Upper lobe of right lung (tissue), 1 donor: ENCODE measurements around the gene FRY. TPM values are rescaled to one million over a fixed set of nuclear protein-coding genes. Genes with fewer than 3 reads are reported as not detected.

ENCODE experiments used
- ATAC-seq: fragments of 200-7000 bp; cut with Tn5 transposase; one replicate; pipeline ENCODE4 v1.9.1; 2020; ENCODE audit warnings: mild to moderate bottlenecking, moderate library complexity
- DNase-seq: peaks from one replicate; pipeline ENCODE4 v3.0.0-alpha.2; 2020
- H3K27ac ChIP-seq: fragments of 200-600 bp; one replicate; pipeline ENCODE4 v1.8.0; 2022
- H3K27me3 ChIP-seq: fragments of 200-600 bp; one replicate; pipeline ENCODE4 v1.8.0; 2022; ENCODE audit warnings: mild to moderate bottlenecking
- H3K36me3 ChIP-seq: fragments of 200-600 bp; one replicate; pipeline ENCODE4 v1.8.0; 2022
- H3K4me1 ChIP-seq: fragments of 200-600 bp; one replicate; pipeline ENCODE4 v1.8.0; 2022
- H3K4me3 ChIP-seq: fragments of 200-600 bp; one replicate; pipeline ENCODE4 v1.8.0; 2022; ENCODE audit warnings: mild to moderate bottlenecking
- H3K9me3 ChIP-seq: fragments of 200-600 bp; one replicate; pipeline ENCODE4 v1.8.0; 2022
- intact Hi-C: fragments of 100-400 bp; cut with DNase I; formaldehyde crosslinking; loops from one replicate; pipeline ENCODE4 v1.11.0; 2022
- total RNA-seq: library from RNA; stranded (reverse); fragmentation: NEBNext Ultra II Directional; extraction: Animal tissue kit (Norgen Biotek cat#: 25700); gene quantifications from one replicate; pipeline ENCODE4 v1.2.1, GENCODE V29; 2021
- TF ChIP-seq, protein P1 (sequence below): fragments of 200-600 bp; IDR thresholded peaks from one replicate; pipeline ENCODE4 v1.8.0; 2022; ENCODE audit warnings: antibody characterized with exemption
- donor health status: DM: no; HTN: yes; CAD: no; lungs with severe emphysema.

Gene FRY
- total RNA-seq, 1 donor from 2014 or later = 76.6 TPM

GRCh38 chr13:32024750-32025149, 6.8 kb upstream of the FRY start:
- H3K27ac ChIP-seq = no peak overlapping the region
- intact Hi-C loops = no loop called here
- DNase-seq = no peak
- H3K4me3 ChIP-seq = no peak overlapping the region
- TF ChIP-seq, protein P1, sequence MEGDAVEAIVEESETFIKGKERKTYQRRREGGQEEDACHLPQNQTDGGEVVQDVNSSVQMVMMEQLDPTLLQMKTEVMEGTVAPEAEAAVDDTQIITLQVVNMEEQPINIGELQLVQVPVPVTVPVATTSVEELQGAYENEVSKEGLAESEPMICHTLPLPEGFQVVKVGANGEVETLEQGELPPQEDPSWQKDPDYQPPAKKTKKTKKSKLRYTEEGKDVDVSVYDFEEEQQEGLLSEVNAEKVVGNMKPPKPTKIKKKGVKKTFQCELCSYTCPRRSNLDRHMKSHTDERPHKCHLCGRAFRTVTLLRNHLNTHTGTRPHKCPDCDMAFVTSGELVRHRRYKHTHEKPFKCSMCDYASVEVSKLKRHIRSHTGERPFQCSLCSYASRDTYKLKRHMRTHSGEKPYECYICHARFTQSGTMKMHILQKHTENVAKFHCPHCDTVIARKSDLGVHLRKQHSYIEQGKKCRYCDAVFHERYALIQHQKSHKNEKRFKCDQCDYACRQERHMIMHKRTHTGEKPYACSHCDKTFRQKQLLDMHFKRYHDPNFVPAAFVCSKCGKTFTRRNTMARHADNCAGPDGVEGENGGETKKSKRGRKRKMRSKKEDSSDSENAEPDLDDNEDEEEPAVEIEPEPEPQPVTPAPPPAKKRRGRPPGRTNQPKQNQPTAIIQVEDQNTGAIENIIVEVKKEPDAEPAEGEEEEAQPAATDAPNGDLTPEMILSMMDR = no peak
- H3K9me3 ChIP-seq = no peaks in the 10 kb centered on the region
- no peak for ATAC-seq
- H3K27me3 ChIP-seq = no peaks in the 10 kb centered on the region
- H3K36me3 ChIP-seq = no peaks in the 10 kb centered on the region
- peaks cover 7% of the 10 kb centered on the region for H3K4me1 ChIP-seq

DNA sequence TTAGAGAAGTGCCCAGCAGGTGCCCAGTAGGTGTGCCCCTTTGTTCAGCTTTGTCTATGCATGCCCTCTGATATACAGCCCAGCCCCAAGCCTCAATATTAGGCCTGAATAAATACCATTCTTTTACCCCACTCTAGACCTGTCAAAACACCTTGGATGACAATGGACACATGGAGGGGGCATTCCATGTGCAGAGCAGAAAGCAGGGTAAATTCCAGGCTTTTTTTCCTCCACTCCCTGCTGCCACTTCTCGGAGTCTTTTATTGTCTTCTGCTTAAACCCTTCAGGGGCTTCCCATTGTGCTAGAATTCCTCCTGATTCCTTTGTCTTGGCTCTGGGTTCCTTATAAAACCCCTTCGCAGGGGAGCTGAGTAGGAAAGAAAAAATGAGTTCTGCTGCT, 5.8 kb upstream of the FRY start:
- no peaks in the 10 kb centered on the region for H3K27me3 ChIP-seq
- H3K4me3 ChIP-seq = no peak overlapping the region
- TF ChIP-seq, protein P1 = no peak
- ATAC-seq (no peak), DNase-seq (no peak)
- intact Hi-C loops = no loop called here
- H3K27ac ChIP-seq = no peak overlapping the region
- H3K4me1 ChIP-seq = peaks cover 9% of the 10 kb centered on the region
- H3K9me3 ChIP-seq = no peaks in the 10 kb centered on the region
- no peaks in the 10 kb centered on the region for H3K36me3 ChIP-seq

DNA sequence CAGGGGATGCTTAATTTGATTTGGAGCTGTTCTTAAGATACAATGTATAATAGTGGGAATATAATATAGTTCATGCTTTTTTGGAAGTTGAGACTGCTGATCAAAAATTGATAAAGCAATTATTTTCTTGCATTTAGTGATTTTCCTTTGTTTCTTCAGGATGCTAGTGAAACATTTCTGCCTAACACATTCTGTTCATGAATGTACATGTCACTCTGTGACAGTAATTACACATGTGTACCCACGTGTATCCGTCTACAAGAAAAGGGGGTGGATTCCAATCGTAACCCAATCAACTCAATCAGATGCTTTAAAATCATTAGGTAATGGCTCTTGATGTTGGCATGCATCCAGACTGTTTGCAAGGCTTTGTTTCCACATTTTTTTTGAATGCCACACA, 5.0 kb upstream of the FRY start:
- H3K4me1 ChIP-seq = peaks cover 12% of the 10 kb centered on the region
- H3K27me3 ChIP-seq = no peaks in the 10 kb centered on the region
- H3K36me3 ChIP-seq = no peaks in the 10 kb centered on the region
- TF ChIP-seq, protein P1 = no peak
- H3K4me3 ChIP-seq = no peak overlapping the region
- DNase-seq = no peak
- intact Hi-C loops = no loop called here
- ATAC-seq = no peak
- no peaks in the 10 kb centered on the region for H3K9me3 ChIP-seq
- no peak overlapping the region for H3K27ac ChIP-seq

GRCh38 chr13:32028711-32029110, 2.9 kb upstream of the FRY start:
- Histone ChIP-seq H3K36me3 (no peaks in the 10 kb centered on the region), H3K27me3 (no peaks in the 10 kb centered on the region), H3K4me1 (peaks cover 5% of the 10 kb centered on the region), H3K27ac (no peak overlapping the region), H3K9me3 (no peaks in the 10 kb centered on the region), H3K4me3 (no peak overlapping the region)
- intact Hi-C loops = no loop called here
- no peak for ATAC-seq
- no peak for DNase-seq
- TF ChIP-seq, protein P1 = no peak

DNA sequence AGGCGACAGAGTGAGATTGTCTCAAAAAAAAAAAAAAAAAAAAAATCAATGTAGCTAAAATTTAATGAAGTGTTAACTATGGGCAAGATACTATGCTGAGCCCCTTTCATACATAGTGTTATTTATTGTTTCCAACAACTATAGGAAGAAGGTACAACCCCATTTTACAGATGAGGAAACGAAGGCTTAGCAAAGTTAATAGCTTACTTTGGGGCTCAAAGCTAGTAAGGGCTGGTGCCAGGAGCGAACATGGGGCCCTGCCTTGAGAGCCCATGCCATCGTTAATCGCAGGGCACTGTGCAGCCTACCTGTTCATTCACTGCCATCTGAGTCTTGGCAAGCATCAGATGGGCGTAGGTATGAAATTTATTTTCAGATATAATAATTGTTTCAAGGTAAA, 1.9 kb upstream of the FRY start:
- peaks cover 5% of the 10 kb centered on the region for H3K4me1 ChIP-seq
- TF ChIP-seq, protein P1 = no peak
- intact Hi-C loops = no loop called here
- DNase-seq = no peak
- no peak overlapping the region for H3K4me3 ChIP-seq
- no peak for ATAC-seq
- no peak overlapping the region for H3K27ac ChIP-seq
- no peaks in the 10 kb centered on the region for H3K9me3 ChIP-seq
- no peaks in the 10 kb centered on the region for H3K27me3 ChIP-seq
- H3K36me3 ChIP-seq = no peaks in the 10 kb centered on the region

DNA sequence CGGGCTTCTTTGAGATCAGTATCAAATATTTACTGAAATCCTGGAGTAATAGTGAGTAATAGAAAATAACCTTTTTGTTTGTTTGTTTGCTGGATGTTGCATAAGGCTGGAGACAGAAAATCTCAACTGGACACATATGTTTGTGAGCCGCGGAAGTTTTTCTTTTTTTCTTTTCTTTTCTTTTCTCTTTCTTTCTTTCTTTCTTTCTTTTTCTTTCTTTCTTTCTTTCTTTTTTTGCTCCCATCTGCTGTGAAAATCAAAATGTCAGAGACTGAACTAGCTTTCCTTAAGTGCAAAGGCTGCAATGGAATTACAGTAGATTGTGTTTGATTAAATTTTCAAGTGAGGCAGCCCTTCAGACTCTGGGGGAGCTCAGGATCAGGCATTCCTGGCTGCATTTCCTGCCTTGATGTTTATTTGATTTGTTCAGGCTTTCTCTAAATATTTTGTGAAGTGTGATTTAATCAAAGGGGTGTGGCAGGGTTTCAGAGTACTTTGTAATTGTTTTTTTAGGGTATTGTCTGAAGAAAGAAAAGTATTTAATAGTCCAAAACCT, 319 bp downstream of the FRY start:
- DNase-seq = no peak
- Histone ChIP-seq H3K4me1 (peaks cover 5% of the 10 kb centered on the region), H3K36me3 (no peaks in the 10 kb centered on the region), H3K27me3 (no peaks in the 10 kb centered on the region), H3K27ac (peak overlapping the region; percentile 53), H3K4me3 (peak overlapping the region; percentile 71), H3K9me3 (no peaks in the 10 kb centered on the region)
- ATAC-seq = no peak
- intact Hi-C loops = no loop called here
- TF ChIP-seq, protein P1 = no peak
